Mucosa of gallbladder (tissue), 1 donor: ENCODE measurements around the gene CHPT1. TPM values are rescaled to one million over a fixed set of nuclear protein-coding genes. Genes with fewer than 3 reads are reported as not detected.
"Not testable (repeated sequence)": the region's sequence is repeated elsewhere in the genome, so short reads cannot be mapped to it uniquely, and the experiment has no call there.

ENCODE experiments used
- DNase-seq: peaks from one replicate; pipeline ENCODE4 v3.0.0-alpha.2; 2020; ENCODE audit warnings: low spot score
- total RNA-seq: library from RNA; stranded (reverse); gene quantifications from one replicate; pipeline ENCODE4 v1.2.1, GENCODE V29; 2021
- donor health status: DM: no; HTN: no; CAD: no.

Gene CHPT1
- total RNA-seq, 1 donor from 2014 or later = 88.7 TPM

- not testable (repeated sequence) for DNase-seq
These were observed 15.8 kb upstream of the CHPT1 start for GRCh38 chr12:101681627-101682026.

GRCh38 chr12:101685092-101685491 is 12.3 kb upstream of the CHPT1 start:
- no peak for DNase-seq

- no peak for DNase-seq
These were observed 11.3 kb upstream of the CHPT1 start for GRCh38 chr12:101686176-101686575.

- no peak for DNase-seq
These were observed 6.8 kb upstream of the CHPT1 start for GRCh38 chr12:101690544-101691098.

- DNase-seq = peak; percentile 28
These were observed 5.8 kb upstream of the CHPT1 start for GRCh38 chr12:101691503-101692096.

- DNase-seq = no peak
These were observed 3.1 kb upstream of the CHPT1 start for GRCh38 chr12:101694297-101694848.

GRCh38 chr12:101694986-101695385 is 2.5 kb upstream of the CHPT1 start:
- no peak for DNase-seq

- no peak for DNase-seq
These were observed 1.7 kb upstream of the CHPT1 start for GRCh38 chr12:101695706-101696105.

- peak; percentile 34 for DNase-seq
These were observed 916 bp upstream of the CHPT1 start for GRCh38 chr12:101696251-101697196.

- peak; percentile 62 for DNase-seq
These were observed 725 bp downstream of the CHPT1 start for GRCh38 chr12:101697930-101698799.

- no peak for DNase-seq
These were observed 1.4 kb downstream of the CHPT1 start for GRCh38 chr12:101698800-101699347.

- no peak for DNase-seq
These were observed 2.9 kb downstream of the CHPT1 start for GRCh38 chr12:101700299-101700820.

- DNase-seq = no peak
These were observed 6.0 kb downstream of the CHPT1 start for GRCh38 chr12:101703487-101703886.

GRCh38 chr12:101706403-101706802 is 9.0 kb downstream of the CHPT1 start:
- DNase-seq = no peak

GRCh38 chr12:101707131-101707782 is 9.8 kb downstream of the CHPT1 start:
- DNase-seq = no peak

- DNase-seq = no peak
These were observed 12.8 kb downstream of the CHPT1 start for GRCh38 chr12:101710288-101710687.

- DNase-seq = peak; percentile 67
These were observed 15.7 kb downstream of the CHPT1 start for GRCh38 chr12:101713059-101713682.

GRCh38 chr12:101713930-101714329 is 16.5 kb downstream of the CHPT1 start:
- no peak for DNase-seq

GRCh38 chr12:101714877-101715444 is 17.5 kb downstream of the CHPT1 start:
- no peak for DNase-seq

GRCh38 chr12:101719566-101719965 is 22.1 kb downstream of the CHPT1 start:
- no peak for DNase-seq
